ENCODE measurements around the gene ZNF592.

DNA sequence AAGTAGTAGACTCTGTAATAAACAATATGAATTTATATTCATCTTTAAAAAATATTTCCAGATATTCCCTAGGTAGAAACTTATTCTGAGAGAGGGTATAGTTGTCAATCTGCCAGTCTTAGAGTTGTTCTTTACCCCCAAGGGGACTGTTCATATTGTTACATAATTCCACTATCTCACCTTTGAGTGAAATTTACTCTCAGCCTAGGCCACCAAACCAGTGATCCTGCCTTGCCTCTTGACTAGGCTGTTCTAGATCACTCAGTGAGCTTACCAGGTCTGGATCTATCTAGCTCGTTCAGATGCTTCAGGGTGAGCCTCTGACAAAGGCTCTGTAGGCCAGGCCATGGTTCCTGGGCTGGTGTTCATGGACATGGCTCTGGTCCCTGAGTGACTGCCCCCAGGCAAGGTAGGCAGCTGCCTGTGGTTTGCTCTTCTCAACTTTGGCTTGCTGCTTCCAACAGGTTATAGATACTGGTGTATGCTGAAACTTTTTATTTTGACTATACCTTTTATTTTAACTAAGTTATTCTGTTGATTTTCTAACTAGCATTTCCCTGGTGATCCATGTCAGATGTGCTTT is 27.6 kb downstream of the ZNF592 start:
- TF ChIP-seq, protein P1, sequence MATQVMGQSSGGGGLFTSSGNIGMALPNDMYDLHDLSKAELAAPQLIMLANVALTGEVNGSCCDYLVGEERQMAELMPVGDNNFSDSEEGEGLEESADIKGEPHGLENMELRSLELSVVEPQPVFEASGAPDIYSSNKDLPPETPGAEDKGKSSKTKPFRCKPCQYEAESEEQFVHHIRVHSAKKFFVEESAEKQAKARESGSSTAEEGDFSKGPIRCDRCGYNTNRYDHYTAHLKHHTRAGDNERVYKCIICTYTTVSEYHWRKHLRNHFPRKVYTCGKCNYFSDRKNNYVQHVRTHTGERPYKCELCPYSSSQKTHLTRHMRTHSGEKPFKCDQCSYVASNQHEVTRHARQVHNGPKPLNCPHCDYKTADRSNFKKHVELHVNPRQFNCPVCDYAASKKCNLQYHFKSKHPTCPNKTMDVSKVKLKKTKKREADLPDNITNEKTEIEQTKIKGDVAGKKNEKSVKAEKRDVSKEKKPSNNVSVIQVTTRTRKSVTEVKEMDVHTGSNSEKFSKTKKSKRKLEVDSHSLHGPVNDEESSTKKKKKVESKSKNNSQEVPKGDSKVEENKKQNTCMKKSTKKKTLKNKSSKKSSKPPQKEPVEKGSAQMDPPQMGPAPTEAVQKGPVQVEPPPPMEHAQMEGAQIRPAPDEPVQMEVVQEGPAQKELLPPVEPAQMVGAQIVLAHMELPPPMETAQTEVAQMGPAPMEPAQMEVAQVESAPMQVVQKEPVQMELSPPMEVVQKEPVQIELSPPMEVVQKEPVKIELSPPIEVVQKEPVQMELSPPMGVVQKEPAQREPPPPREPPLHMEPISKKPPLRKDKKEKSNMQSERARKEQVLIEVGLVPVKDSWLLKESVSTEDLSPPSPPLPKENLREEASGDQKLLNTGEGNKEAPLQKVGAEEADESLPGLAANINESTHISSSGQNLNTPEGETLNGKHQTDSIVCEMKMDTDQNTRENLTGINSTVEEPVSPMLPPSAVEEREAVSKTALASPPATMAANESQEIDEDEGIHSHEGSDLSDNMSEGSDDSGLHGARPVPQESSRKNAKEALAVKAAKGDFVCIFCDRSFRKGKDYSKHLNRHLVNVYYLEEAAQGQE (IDR thresholded peaks at IDR 0.05; ENCODE audit: borderline replicate concordance) = no peak
- TF ChIP-seq RAD21 (conservative IDR thresholded peaks at IDR 0.05) (no peak), EZH2 (IDR thresholded peaks at IDR 0.05; ENCODE audit: borderline replicate concordance, insufficient read depth, low read length, poor library complexity, severe bottlenecking) (no peak), MXI1 (conservative IDR thresholded peaks at IDR 0.05; ENCODE audit: poor library complexity, severe bottlenecking) (no peak), POLR2AphosphoS5 (IDR thresholded peaks at IDR 0.05) (no peak), TAF1 (IDR thresholded peaks at IDR 0.05; ENCODE audit: low read depth) (no peak), EP300 (conservative IDR thresholded peaks at IDR 0.05; ENCODE audit: poor library complexity, severe bottlenecking) (no peak), SMC3 (conservative IDR thresholded peaks at IDR 0.05; ENCODE audit: poor library complexity) (no peak)
- TF ChIP-seq, protein P2, sequence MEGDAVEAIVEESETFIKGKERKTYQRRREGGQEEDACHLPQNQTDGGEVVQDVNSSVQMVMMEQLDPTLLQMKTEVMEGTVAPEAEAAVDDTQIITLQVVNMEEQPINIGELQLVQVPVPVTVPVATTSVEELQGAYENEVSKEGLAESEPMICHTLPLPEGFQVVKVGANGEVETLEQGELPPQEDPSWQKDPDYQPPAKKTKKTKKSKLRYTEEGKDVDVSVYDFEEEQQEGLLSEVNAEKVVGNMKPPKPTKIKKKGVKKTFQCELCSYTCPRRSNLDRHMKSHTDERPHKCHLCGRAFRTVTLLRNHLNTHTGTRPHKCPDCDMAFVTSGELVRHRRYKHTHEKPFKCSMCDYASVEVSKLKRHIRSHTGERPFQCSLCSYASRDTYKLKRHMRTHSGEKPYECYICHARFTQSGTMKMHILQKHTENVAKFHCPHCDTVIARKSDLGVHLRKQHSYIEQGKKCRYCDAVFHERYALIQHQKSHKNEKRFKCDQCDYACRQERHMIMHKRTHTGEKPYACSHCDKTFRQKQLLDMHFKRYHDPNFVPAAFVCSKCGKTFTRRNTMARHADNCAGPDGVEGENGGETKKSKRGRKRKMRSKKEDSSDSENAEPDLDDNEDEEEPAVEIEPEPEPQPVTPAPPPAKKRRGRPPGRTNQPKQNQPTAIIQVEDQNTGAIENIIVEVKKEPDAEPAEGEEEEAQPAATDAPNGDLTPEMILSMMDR (IDR thresholded peaks at IDR 0.05; ENCODE audit: poor library complexity, severe bottlenecking) = no peak
